ENCODE results near the gene HOXB3.

The HOXB3 gene

GRCh38 chr17:48628649-48629410 is 38.8 kb upstream of the HOXB3 start:
- no peak for ATAC-seq (replicated peaks)
- Mint-ChIP-seq H3K27ac (peak overlapping the region; percentile 43), H3K4me1 (peaks cover 9 to 19% of the 10 kb centered on the region in 2 donors), H3K27me3 (peaks cover 72 to 92% of the 10 kb centered on the region in 2 donors), H3K4me3 (no peak overlapping the region), H3K36me3 (no peaks in the 10 kb centered on the region), H3K9me3 (no peaks in the 10 kb centered on the region)
- no peak for DNase-seq

DNA sequence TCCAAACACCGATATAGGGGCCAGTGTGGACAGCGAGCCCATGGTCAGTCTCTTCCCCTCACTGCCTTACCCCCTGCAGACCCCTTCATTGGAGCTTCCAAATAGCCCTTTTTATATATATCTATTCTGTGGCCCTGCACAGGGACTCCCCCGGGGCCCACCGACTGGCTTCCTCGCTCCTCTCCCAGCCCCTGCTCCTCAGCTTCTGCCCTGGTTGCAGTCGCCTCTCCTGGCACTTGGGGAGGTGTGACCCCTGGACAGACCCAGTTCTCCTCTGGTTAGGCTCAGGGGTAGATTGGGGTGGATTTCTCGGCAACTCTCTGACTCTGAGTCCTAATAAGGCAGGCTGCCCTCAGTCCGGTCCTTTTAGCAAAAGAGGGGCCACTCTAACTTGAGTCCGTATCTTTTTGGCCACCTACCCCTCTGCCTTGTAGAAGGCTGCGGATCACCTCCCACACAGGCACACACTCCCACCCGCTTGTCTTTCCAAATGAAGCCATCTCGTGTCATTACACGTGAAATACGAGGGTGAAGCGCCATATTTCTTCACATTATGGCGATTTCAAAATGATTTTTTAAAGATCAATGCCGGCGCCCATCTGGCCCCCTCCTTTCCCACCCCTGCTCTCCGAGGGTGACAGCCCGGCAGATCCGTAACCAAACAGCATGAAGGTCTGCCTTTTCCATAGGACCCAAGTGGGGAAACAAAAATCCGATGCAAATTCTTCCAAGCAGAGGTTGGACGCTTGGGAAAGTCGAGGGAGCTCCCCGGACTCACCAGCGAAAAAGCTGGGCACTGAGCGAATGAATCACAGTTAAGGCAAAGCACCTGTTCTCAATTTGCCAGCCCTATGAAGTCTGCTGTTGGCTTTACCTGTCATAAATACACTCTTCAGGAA is 37.8 kb upstream of the HOXB3 start:
- peaks cover 74 to 92% of the 10 kb centered on the region in 2 donors for H3K27me3 Mint-ChIP-seq
- H3K4me1 Mint-ChIP-seq, result peaks cover 9 to 19% of the 10 kb centered on the region in 2 donors
- H3K27ac Mint-ChIP-seq, result no peak overlapping the region
- no peaks in the 10 kb centered on the region for H3K9me3 Mint-ChIP-seq
- no peak for DNase-seq
- ATAC-seq (replicated peaks), result no peak
- no peak overlapping the region for H3K4me3 Mint-ChIP-seq
- no peaks in the 10 kb centered on the region for H3K36me3 Mint-ChIP-seq

- DNase-seq (no peak), ATAC-seq (replicated peaks) (no peak)
- Mint-ChIP-seq H3K4me3 (peak overlapping the region in 1 of 2 donors; percentile 78), H3K36me3 (no peaks in the 10 kb centered on the region), H3K27ac (no peak overlapping the region), H3K4me1 (peaks cover 9 to 19% of the 10 kb centered on the region in 2 donors), H3K27me3 (peaks cover 74 to 92% of the 10 kb centered on the region in 2 donors), H3K9me3 (no peaks in the 10 kb centered on the region)
Observed at GRCh38 chr17:48627118-48627597, 37.1 kb upstream of the HOXB3 start.

GRCh38 chr17:48626245-48627117 is 36.4 kb upstream of the HOXB3 start, which contains the start of gene HOXB9:
TSS of gene HOXB9 (minus strand) at chr17:48626358. CDS start at chr17:48626269, 89 bp downstream.
- peak within 1 kb of the TSS; percentile 90 for H3K27ac Mint-ChIP-seq
- DNase-seq (no peak), ATAC-seq (replicated peaks) (no peak)
- peak within 1 kb of the TSS; percentile 78 to 89 for H3K4me3 Mint-ChIP-seq
- no peaks in the 10 kb centered on the region for H3K36me3 Mint-ChIP-seq
- peaks cover 9 to 19% of the 10 kb centered on the region in 2 donors for H3K4me1 Mint-ChIP-seq
- peaks cover 76 to 92% of the 10 kb centered on the region in 2 donors for H3K27me3 Mint-ChIP-seq
- H3K9me3 Mint-ChIP-seq, result no peaks in the 10 kb centered on the region

DNA sequence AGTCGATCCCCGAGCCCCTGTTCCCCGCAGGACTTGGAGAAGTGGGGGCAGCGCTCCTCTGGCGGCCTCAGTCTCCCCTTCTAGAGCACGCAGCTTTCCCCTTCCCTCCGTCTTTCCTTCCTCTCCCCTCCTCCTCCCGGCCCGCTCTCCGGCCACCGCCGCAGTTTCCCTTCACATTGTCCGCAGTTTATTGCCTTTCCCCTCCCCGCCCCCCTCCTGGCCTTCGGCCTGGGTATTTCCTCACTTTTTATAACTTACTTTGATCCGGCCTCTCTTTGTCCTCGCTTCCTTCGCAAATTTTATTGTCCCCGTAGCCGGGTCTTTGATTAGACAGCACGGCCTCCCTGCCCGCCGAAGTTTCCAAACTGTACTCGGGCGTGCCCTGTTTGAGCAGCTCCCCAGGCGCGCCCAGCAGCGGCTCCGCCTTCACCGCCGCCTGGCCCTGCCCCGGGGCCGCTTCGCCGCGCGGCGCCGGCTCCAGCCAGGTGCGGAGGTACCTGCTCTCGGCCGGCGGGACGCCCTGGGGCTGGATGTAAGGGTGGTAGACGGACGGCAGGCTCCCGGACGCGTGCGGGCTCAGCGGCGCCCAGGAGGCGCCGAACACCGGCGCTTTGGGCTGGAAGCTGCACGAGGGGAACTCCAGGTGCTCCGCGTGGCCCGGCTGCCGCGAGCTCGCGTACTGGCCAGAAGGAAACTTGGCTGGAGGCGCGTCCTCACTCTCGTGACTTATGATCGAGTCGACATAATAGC is 35.6 kb upstream of the HOXB3 start:
- H3K27ac Mint-ChIP-seq, result peak overlapping the region; percentile 90
- no peaks in the 10 kb centered on the region for H3K9me3 Mint-ChIP-seq
- peaks cover 76 to 92% of the 10 kb centered on the region in 2 donors for H3K27me3 Mint-ChIP-seq
- no peak for DNase-seq
- no peaks in the 10 kb centered on the region for H3K36me3 Mint-ChIP-seq
- peak overlapping the region; percentile 78 to 89 for H3K4me3 Mint-ChIP-seq
- ATAC-seq (replicated peaks), result peak; percentile 64 to 80
- H3K4me1 Mint-ChIP-seq, result peaks cover 9 to 19% of the 10 kb centered on the region in 2 donors

- Mint-ChIP-seq H3K27ac (peak overlapping the region; percentile 51), H3K9me3 (no peaks in the 10 kb centered on the region), H3K4me3 (peak overlapping the region; percentile 78 to 89), H3K36me3 (no peaks in the 10 kb centered on the region), H3K27me3 (peaks cover 74 to 94% of the 10 kb centered on the region in 2 donors), H3K4me1 (peaks cover 9 to 20% of the 10 kb centered on the region in 2 donors)
- DNase-seq (no peak), ATAC-seq (replicated peaks) (peak; percentile 24 to 29)
Observed at GRCh38 chr17:48624544-48625494, 34.8 kb upstream of the HOXB3 start.

- no peak for ATAC-seq (replicated peaks)
- no peak overlapping the region for H3K4me3 Mint-ChIP-seq
- H3K4me1 Mint-ChIP-seq, result peaks cover 12 to 27% of the 10 kb centered on the region in 2 donors
- DNase-seq, result no peak
- H3K27ac Mint-ChIP-seq, result peak overlapping the region; percentile 51
- peaks cover 74 to 94% of the 10 kb centered on the region in 2 donors for H3K27me3 Mint-ChIP-seq
- H3K36me3 Mint-ChIP-seq, result no peaks in the 10 kb centered on the region
- H3K9me3 Mint-ChIP-seq, result no peaks in the 10 kb centered on the region
Observed at GRCh38 chr17:48624118-48624517, 34.1 kb upstream of the HOXB3 start.

GRCh38 chr17:48623583-48623982 is 33.5 kb upstream of the HOXB3 start:
- H3K36me3 Mint-ChIP-seq, result no peaks in the 10 kb centered on the region
- no peak overlapping the region for H3K4me3 Mint-ChIP-seq
- H3K9me3 Mint-ChIP-seq, result no peaks in the 10 kb centered on the region
- no peak for ATAC-seq (replicated peaks)
- peaks cover 13 to 32% of the 10 kb centered on the region in 2 donors for H3K4me1 Mint-ChIP-seq
- H3K27ac Mint-ChIP-seq, result no peak overlapping the region
- DNase-seq, result no peak
- peaks cover 71 to 95% of the 10 kb centered on the region in 2 donors for H3K27me3 Mint-ChIP-seq

GRCh38 chr17:48622857-48623256 is 32.8 kb upstream of the HOXB3 start:
- DNase-seq (no peak), ATAC-seq (replicated peaks) (no peak)
- H3K27me3 Mint-ChIP-seq, result peaks cover 71 to 95% of the 10 kb centered on the region in 2 donors
- H3K27ac Mint-ChIP-seq, result no peak overlapping the region
- H3K36me3 Mint-ChIP-seq, result no peaks in the 10 kb centered on the region
- H3K4me1 Mint-ChIP-seq, result peaks cover 17 to 38% of the 10 kb centered on the region in 2 donors
- H3K9me3 Mint-ChIP-seq, result no peaks in the 10 kb centered on the region
- H3K4me3 Mint-ChIP-seq, result no peak overlapping the region

GRCh38 chr17:48621410-48622392 is 31.7 kb upstream of the HOXB3 start:
- H3K4me3 Mint-ChIP-seq, result no peak overlapping the region
- no peaks in the 10 kb centered on the region for H3K36me3 Mint-ChIP-seq
- H3K9me3 Mint-ChIP-seq, result no peaks in the 10 kb centered on the region
- H3K27me3 Mint-ChIP-seq, result peaks cover 73 to 95% of the 10 kb centered on the region in 2 donors
- no peak for ATAC-seq (replicated peaks)
- DNase-seq, result no peak
- peaks cover 16 to 44% of the 10 kb centered on the region in 2 donors for H3K4me1 Mint-ChIP-seq
- no peak overlapping the region for H3K27ac Mint-ChIP-seq

DNA sequence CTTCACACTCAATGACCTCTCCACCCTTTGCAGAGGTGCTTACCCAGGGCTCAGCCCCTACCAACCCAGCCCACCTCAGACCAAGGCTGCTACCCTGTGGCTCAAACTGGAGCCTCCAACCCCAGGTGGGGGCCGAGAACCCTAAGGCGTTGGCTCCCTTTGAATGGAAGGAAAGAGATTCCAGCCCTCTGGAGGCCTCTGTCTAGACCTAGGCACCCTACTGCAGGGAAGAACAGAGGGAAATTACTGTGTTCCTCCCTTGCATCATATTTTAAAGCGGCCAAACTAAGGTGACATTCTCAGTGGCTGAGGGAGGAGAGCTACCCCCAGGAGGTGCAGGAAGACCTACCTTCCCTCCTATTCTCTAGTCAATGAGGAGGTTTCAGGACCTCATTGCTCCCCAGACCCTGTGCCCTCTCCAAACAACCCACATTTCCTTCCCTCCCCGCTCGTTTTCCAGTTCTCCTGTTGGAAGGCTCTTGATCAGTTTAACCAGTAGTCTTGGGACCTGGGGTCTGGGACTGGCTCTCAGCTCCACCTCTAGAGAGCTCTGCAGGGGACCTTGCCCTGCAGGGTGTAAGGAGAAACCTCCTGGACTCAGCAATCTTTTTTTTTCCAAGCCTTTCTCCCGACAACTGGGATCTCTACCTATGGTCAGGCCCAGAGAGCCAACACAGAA is 30.6 kb upstream of the HOXB3 start:
- Mint-ChIP-seq H3K4me3 (no peak overlapping the region), H3K9me3 (no peaks in the 10 kb centered on the region), H3K4me1 (peaks cover 12 to 34% of the 10 kb centered on the region in 2 donors), H3K36me3 (no peaks in the 10 kb centered on the region), H3K27me3 (peaks cover 71 to 94% of the 10 kb centered on the region in 2 donors), H3K27ac (no peak overlapping the region)
- ATAC-seq (replicated peaks) (no peak), DNase-seq (no peak)
